Kidney (tissue), 14 donors: ENCODE data around the gene ZNF584. TPM values are rescaled to one million over a fixed set of nuclear protein-coding genes. Genes with fewer than 3 reads are reported as not detected.

Experiments
- DNase-seq, 5 donors: peaks; one replicate each; pipeline ENCODE4 v3.0.0-alpha.2; 2013 to 2020
- FAIRE-seq: peaks from 2 replicates; lab custom pipeline; 2012; peaks lifted over from hg19 to GRCh38; lab: Jason Lieb, UNC
- H3K27ac ChIP-seq, 2 donors: one replicate each; pipeline ENCODE4 v1.7.0; 2013; ENCODE audit warnings: low read depth in 2 of 2, low read length in 2 of 2, inconsistent platforms in 1 of 2
- H3K27me3 ChIP-seq: one replicate; pipeline ENCODE4 v1.7.1; 2013; ENCODE audit warnings: low read length, inconsistent platforms; ENCODE audit not compliant: control insufficient read depth, insufficient read depth
- H3K36me3 ChIP-seq, 3 donors: one replicate each; pipeline versions ENCODE4 v1.7.0 to v1.7.1; 2013; ENCODE audit warnings: low read length in 3 of 3, control low read depth in 1 of 3, inconsistent platforms in 1 of 3; ENCODE audit not compliant: insufficient read depth in 3 of 3, control insufficient read depth in 2 of 3
- H3K4me1 ChIP-seq, 3 donors: one replicate each; pipeline versions ENCODE4 v1.7.0 to v1.7.1; 2013; ENCODE audit warnings: low read length in 3 of 3, inconsistent platforms in 1 of 3, low read depth in 1 of 3; ENCODE audit not compliant: control insufficient read depth in 2 of 3, insufficient read depth in 2 of 3
- H3K4me3 ChIP-seq, 3 donors: one replicate each; pipeline versions ENCODE4 v1.7.0 to v1.8.1; 2013; ENCODE audit warnings: low read length in 3 of 3, control low read depth in 1 of 3, inconsistent platforms in 1 of 3
- H3K9ac ChIP-seq, 3 donors: one replicate each; pipeline versions ENCODE4 v1.7.0 to v1.7.1; 2013; ENCODE audit warnings: low read length in 3 of 3, control low read depth in 1 of 3, inconsistent platforms in 1 of 3
- H3K9me3 ChIP-seq, 3 donors: one replicate each; pipeline versions ENCODE4 v1.7.0 to v1.7.1; 2013; ENCODE audit warnings: low read length in 3 of 3, control low read depth in 1 of 3, inconsistent platforms in 1 of 3; ENCODE audit not compliant: control insufficient read depth in 2 of 3, insufficient read depth in 1 of 3
- intact Hi-C: fragments of 100-400 bp; cut with DNase I; formaldehyde crosslinking; loops from one replicate; pipeline ENCODE4 v1.11.1; 2022
- polyA plus RNA-seq: library from polyadenylated mRNA; stranded (reverse); fragments of 350-450 nt; fragmentation: Illumina TruSeq; extraction: RNeasy Lipid Tissue Mini Kit (QIAGEN cat#74804); gene quantifications from one replicate; pipeline ENCODE4 v1.2.3, GENCODE V29; 2014; ENCODE audit warnings: low read depth, low replicate concordance; ENCODE audit not compliant: insufficient read depth
- total RNA-seq: library from RNA; stranded (reverse); fragmentation: NEBNext Ultra II Directional; extraction: Animal tissue kit (Norgen Biotek cat#: 25700); gene quantifications from one replicate; pipeline ENCODE4 v1.2.1, GENCODE V29; 2021
- TF ChIP-seq, protein P1 (sequence below): IDR thresholded peaks from 3 replicates; pipeline ENCODE4 v1.5.1; 2012; ENCODE audit warnings: mild to moderate bottlenecking, moderate library complexity, borderline replicate concordance; ENCODE audit not compliant: insufficient read depth; ENCODE audit errors: extremely low read depth
- donor health status: control.
- donor health status: control.
- donor health status: control.
- donor health status: control.
- donor health status: control.
- donor health status: DM: yes; HTN: yes; CAD: no.
- donor health status: Normal renal cell carcinoma (clear cell type).

The ZNF584 gene
- total and polyA plus RNA-seq, 2 donors from 2014 or later = 6.2 to 13.0 TPM

DNA sequence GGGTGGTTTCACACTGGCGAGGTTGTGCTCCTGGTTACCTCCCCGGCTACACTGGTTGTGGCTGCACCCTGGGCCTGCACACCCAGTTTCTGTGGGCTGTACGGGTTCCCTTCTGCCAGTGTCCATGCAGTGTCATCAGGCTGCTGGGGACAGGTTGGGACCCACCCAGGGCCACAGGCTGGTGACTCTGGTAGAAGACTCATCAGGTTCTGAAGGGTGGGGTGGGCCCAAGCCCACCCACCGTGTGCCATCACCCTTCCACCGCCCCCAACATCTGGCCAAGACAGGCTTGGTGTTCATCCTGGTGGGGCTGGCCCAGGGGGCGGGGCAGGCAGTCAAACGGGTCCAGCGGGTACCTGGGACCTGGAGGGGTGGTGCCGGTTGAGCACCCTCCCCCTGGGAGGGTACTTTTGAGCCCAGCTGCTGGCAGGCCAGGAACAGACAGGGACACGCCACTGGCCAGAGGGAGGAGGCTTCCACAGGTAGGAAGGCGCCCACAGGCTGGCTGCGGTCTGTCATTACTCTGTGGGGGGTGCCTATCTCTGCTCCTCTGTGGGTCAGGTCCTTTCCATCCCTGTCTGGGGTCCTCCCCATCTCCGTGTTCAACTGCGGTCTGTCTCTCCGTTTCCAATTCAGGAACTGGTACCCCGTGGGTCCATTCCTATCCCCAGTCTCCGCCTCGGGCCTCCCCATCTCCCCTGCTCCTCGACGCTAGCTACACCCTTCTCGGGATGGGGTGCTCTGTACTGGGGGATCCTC, 13.1 kb upstream of the ZNF584 start, which contains the start of gene RNF225:
RNF225 (plus strand) TSS at position 437 of the 759 bp plus-strand sequence. CDS start 434 bp downstream, outside the sequence.
- FAIRE-seq (no peak), DNase-seq (peak in 2 of 5 donors; percentile 61 to 80)
- H3K9ac ChIP-seq = no peak within 1 kb of the TSS
- peaks cover 2% of the 10 kb centered on the region for H3K27me3 ChIP-seq
- peaks cover 0 to 29% (median 13%) of the 10 kb centered on the region in 3 donors for H3K36me3 ChIP-seq
- peaks cover 0 to 4% (median 2%) of the 10 kb centered on the region in 3 donors for H3K4me1 ChIP-seq
- intact Hi-C loops = no loop called here
- TF ChIP-seq, protein P1, sequence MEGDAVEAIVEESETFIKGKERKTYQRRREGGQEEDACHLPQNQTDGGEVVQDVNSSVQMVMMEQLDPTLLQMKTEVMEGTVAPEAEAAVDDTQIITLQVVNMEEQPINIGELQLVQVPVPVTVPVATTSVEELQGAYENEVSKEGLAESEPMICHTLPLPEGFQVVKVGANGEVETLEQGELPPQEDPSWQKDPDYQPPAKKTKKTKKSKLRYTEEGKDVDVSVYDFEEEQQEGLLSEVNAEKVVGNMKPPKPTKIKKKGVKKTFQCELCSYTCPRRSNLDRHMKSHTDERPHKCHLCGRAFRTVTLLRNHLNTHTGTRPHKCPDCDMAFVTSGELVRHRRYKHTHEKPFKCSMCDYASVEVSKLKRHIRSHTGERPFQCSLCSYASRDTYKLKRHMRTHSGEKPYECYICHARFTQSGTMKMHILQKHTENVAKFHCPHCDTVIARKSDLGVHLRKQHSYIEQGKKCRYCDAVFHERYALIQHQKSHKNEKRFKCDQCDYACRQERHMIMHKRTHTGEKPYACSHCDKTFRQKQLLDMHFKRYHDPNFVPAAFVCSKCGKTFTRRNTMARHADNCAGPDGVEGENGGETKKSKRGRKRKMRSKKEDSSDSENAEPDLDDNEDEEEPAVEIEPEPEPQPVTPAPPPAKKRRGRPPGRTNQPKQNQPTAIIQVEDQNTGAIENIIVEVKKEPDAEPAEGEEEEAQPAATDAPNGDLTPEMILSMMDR = no peak
- H3K9me3 ChIP-seq = no peaks in the 10 kb centered on the region
- H3K27ac ChIP-seq = no peak within 1 kb of the TSS
- H3K4me3 ChIP-seq = no peak within 1 kb of the TSS

DNA sequence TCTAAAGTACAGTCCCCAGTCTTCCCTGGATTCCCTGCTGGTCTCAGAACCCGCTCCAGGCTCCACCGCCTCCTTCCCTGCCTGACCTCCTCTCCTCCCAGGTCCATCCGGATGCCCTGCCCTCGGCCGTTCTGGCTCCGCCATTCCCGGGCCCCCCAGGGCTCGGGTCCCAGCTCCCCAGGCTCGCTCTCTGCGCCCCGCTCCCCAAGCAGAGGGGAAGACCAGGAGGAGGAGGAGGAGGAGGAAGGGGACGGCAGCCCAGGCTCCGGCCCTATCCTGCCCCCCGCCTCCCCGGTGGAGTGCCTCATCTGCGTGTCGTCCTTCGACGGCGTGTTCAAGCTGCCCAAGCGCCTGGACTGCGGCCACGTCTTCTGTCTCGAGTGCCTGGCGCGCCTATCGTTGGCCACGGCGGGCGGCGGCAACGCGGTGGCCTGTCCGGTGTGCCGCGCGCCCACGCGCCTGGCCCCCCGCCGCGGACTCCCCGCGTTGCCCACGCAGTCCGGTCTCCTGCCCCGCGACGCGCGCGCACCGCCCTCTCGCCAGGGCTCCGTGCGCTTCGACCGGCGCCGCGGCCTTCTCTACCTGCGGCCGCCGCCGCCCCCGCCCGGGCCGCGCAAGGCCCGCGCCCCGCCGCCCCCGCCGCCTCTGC, 12.3 kb upstream of the ZNF584 start:
- Histone ChIP-seq H3K36me3 (peaks cover 0 to 24% (median 13%) of the 10 kb centered on the region in 3 donors), H3K4me1 (peaks cover 0 to 10% (median 7%) of the 10 kb centered on the region in 3 donors), H3K9me3 (no peaks in the 10 kb centered on the region), H3K27ac (no peak overlapping the region), H3K9ac (no peak overlapping the region), H3K27me3 (peaks cover 2% of the 10 kb centered on the region), H3K4me3 (no peak overlapping the region)
- DNase-seq (no peak), FAIRE-seq (no peak)
- TF ChIP-seq, protein P1 = no peak
- intact Hi-C loops = no loop called here

DNA sequence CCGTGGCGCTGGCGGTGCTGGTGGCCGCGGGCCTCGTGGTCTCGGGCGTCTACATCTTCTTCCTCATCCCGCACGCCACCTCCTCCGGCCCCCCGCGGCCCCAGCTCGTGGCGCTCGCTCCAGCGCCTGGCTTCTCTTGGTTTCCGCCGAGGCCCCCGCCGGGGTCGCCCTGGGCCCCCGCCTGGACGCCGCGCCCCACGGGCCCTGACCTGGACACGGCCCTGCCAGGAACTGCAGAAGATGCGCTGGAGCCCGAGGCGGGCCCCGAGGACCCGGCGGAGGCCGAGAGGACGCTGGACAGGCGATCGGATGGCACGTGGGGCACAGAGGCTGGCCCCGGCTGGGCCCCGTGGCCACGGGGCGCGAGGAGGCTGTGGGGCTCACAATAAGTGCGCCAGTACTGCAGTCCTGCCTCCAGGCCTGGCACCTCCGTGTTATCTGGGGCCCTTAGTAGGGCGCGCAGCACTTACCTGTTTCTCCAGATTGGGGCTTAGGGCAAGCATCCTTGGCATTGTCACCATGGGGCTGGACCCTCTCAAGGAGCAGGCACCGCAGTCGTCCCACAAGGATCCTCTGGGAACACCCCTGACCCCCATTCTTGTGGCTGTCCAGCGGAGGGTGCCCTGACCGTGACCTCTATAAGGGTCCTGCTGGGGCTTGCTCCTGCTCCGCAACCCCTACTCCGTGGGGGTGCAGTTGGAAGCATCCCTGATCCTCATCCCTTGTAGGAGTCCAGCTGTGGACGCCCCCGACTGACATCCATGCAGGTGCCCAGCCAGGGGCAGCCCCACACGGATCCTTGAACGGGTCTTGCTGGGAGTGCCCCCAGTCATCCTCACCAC, 11.5 kb upstream of the ZNF584 start:
- Histone ChIP-seq H3K4me3 (no peak overlapping the region), H3K9me3 (no peaks in the 10 kb centered on the region), H3K4me1 (peaks cover 0 to 10% (median 7%) of the 10 kb centered on the region in 3 donors), H3K27ac (no peak overlapping the region), H3K9ac (no peak overlapping the region), H3K36me3 (peaks cover 0 to 22% (median 13%) of the 10 kb centered on the region in 3 donors), H3K27me3 (peaks cover 2% of the 10 kb centered on the region)
- intact Hi-C loops = no loop called here
- TF ChIP-seq, protein P1 = no peak
- DNase-seq = peak in 2 of 5 donors; percentile 52 to 72
- FAIRE-seq = no peak
